ENCODE results near the gene FARS2. TPM values are rescaled to one million over a fixed set of nuclear protein-coding genes. Genes with fewer than 3 reads are reported as not detected.

Gene FARS2
- total and polyA plus RNA-seq, 7 donors = 10.6 to 17.5 (median 14.4) TPM

DNA sequence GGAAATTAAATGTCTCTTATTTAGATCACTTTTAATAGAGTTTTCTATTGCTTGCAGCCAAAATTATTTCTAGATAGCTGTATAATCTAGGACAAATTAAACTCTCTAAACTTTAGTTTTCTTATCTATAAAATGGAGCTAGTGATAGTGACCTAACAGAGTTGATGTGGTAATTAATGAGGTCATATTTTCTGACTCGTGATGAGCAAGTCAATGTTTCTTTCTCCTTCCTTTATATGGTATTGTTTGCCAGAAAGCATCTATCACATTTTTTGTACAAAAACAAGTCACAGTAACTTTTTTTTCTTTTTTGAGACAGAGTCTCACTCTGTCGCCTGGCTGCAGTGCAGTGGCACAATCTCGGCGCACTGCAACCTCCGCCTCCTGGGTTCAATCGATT is 267.7 kb downstream of the FARS2 start:
- ATAC-seq (no peak), DNase-seq (no peak)
- TF ChIP-seq, protein P1, sequence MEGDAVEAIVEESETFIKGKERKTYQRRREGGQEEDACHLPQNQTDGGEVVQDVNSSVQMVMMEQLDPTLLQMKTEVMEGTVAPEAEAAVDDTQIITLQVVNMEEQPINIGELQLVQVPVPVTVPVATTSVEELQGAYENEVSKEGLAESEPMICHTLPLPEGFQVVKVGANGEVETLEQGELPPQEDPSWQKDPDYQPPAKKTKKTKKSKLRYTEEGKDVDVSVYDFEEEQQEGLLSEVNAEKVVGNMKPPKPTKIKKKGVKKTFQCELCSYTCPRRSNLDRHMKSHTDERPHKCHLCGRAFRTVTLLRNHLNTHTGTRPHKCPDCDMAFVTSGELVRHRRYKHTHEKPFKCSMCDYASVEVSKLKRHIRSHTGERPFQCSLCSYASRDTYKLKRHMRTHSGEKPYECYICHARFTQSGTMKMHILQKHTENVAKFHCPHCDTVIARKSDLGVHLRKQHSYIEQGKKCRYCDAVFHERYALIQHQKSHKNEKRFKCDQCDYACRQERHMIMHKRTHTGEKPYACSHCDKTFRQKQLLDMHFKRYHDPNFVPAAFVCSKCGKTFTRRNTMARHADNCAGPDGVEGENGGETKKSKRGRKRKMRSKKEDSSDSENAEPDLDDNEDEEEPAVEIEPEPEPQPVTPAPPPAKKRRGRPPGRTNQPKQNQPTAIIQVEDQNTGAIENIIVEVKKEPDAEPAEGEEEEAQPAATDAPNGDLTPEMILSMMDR (IDR thresholded peaks at IDR 0.05) = no peak
- H3K4me1 ChIP-seq = no peaks in the 10 kb centered on the region
- WGBS, 3 donors = 94 to 98% (median 95%) methylated on average over 6 of the region's 6 CpGs
- H3K9me3 ChIP-seq = no peaks in the 10 kb centered on the region
- H3K27ac ChIP-seq = no peak overlapping the region
- intact Hi-C loops (cut with DNase I) = loop anchor here in 1 of 2 donors (10.0 kb wide), 1 partner anchor 104 kb away; no protein-coding TSS in a partner anchor
- H3K36me3 ChIP-seq (ENCODE audit: insufficient read depth in 1 of 2, low read depth in 1 of 2) = no peaks in the 10 kb centered on the region
- no peak overlapping the region for H3K4me3 ChIP-seq
- H3K27me3 ChIP-seq (ENCODE audit: insufficient read depth in 3 of 3, low read length in 2 of 3) = no peaks in the 10 kb centered on the region

DNA sequence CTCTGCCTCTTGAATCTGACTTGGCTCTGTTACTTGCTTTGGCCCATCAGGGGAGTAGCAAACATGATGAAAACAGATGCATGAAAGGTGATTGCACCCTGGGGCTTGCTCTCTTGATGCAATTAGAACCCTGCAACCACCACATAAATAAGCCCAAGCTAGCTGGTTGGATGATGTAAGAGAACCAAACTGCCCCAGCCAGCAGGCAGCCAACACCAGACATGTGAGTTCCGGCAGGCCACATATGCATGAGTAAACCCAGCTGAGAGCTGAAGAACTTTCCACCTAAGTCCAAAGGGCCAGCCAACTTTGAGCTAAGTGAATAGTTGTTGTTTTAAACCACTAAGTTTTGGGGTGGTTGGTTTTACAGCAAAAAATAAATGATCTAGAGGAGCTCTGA is 268.4 kb downstream of the FARS2 start:
- TF ChIP-seq, protein P1 (IDR thresholded peaks at IDR 0.05) = no peak
- peaks cover 0 to 1% of the 10 kb centered on the region in 2 donors for H3K36me3 ChIP-seq (ENCODE audit: insufficient read depth in 1 of 2, low read depth in 1 of 2)
- H3K27me3 ChIP-seq (ENCODE audit: insufficient read depth in 3 of 3, low read length in 2 of 3) = no peaks in the 10 kb centered on the region
- ATAC-seq (no peak), DNase-seq (no peak)
- no peak overlapping the region for H3K4me3 ChIP-seq
- no peaks in the 10 kb centered on the region for H3K4me1 ChIP-seq
- intact Hi-C loops (cut with DNase I) = loop anchor here in 1 of 2 donors (10.0 kb wide), 1 partner anchor 105 kb away; no protein-coding TSS in a partner anchor
- H3K9me3 ChIP-seq = no peaks in the 10 kb centered on the region
- WGBS, 3 donors = 87 to 95% (median 95%) methylated on average over 1 of the region's 1 CpG
- H3K27ac ChIP-seq = no peak overlapping the region

DNA sequence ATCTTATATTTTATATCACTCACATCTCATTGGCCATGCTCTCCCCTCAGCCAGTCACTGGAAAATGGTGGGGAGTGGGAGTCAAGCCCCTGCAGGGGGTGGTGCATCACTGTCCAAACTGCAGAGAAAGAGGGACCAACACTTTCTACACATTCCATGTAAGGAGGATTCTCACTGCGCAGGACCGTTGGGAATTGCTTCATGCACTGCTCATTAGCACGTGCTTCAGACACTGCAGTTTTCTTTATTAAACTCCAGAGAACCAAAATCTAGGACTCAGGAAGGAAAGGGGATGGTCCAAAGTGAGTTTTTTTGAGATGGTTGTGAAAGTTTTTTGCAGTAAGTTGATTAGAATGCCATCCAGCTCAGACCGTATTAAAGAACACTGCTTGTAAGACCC is 269.8 kb downstream of the FARS2 start:
- H3K36me3 ChIP-seq (ENCODE audit: insufficient read depth in 1 of 2, low read depth in 1 of 2) = peaks cover 0 to 2% of the 10 kb centered on the region in 2 donors
- H3K9me3 ChIP-seq = no peaks in the 10 kb centered on the region
- no peak overlapping the region for H3K27ac ChIP-seq
- intact Hi-C loops (cut with DNase I) = no loop called here
- ATAC-seq = no peak
- WGBS, 3 donors = 74 to 75% (median 74%) methylated on average over 4 of the region's 4 CpGs
- H3K4me3 ChIP-seq = no peak overlapping the region
- no peak for DNase-seq
- H3K4me1 ChIP-seq = no peaks in the 10 kb centered on the region
- TF ChIP-seq, protein P1 (IDR thresholded peaks at IDR 0.05) = no peak
- H3K27me3 ChIP-seq (ENCODE audit: insufficient read depth in 3 of 3, low read length in 2 of 3) = no peaks in the 10 kb centered on the region

DNA sequence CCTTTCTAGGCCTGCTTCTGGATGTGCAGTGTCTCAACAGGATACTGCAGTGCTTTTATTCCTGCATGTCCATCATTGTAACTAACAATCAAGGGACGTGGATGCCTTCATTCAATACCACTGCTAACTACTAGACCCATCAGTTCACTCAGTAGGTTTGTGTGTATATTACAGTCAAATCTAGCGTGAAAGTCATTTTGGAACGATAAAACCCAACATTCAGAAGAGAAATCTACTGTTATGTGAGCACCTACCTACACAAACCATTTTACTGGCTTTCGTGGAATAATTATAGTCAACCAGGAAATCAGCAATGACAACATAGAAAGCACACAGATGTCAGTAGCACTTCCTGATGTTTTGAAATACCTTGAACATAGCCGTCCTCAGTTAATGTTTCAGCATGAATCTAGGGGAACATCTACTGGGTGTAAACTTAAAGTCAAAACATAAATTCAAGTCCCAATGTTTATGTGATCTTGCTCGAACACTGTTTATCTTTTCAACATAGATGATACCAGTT is 270.6 kb downstream of the FARS2 start:
- WGBS, 3 donors = 90 to 92% (median 92%) methylated on average over 6 of the region's 6 CpGs
- ATAC-seq (no peak), DNase-seq (no peak)
- TF ChIP-seq, protein P1 (IDR thresholded peaks at IDR 0.05) = no peak
- H3K27ac ChIP-seq = no peak overlapping the region
- H3K9me3 ChIP-seq = no peaks in the 10 kb centered on the region
- H3K36me3 ChIP-seq (ENCODE audit: insufficient read depth in 1 of 2, low read depth in 1 of 2) = peaks cover 0 to 2% of the 10 kb centered on the region in 2 donors
- H3K27me3 ChIP-seq (ENCODE audit: insufficient read depth in 3 of 3, low read length in 2 of 3) = no peaks in the 10 kb centered on the region
- H3K4me1 ChIP-seq = no peaks in the 10 kb centered on the region
- no peak overlapping the region for H3K4me3 ChIP-seq
- intact Hi-C loops (cut with DNase I) = no loop called here

DNA sequence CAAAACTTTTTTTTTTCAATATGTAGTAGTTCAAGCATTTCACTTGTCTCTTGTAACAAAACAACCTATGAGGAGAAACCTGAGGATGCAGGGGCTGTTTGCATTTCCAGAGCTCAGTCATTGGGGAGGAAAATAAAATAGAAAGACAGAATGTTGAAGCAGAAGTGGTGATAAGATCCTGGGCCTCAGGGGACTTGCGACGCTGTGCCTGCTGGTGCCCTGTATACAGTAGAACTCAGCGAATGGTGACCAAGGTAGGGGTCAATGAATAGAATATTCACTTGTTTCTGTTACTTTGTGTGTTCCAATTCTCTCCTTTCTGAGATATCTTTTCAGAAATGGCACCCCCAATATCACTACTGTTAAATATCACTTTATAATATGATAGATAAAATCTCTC is 271.6 kb downstream of the FARS2 start:
- TF ChIP-seq, protein P1 (IDR thresholded peaks at IDR 0.05) = no peak
- Histone ChIP-seq H3K4me1 (no peaks in the 10 kb centered on the region), H3K27ac (no peak overlapping the region), H3K27me3 (ENCODE audit: insufficient read depth in 3 of 3, low read length in 2 of 3) (no peaks in the 10 kb centered on the region), H3K4me3 (no peak overlapping the region), H3K36me3 (ENCODE audit: insufficient read depth in 1 of 2, low read depth in 1 of 2) (peaks cover 0 to 2% of the 10 kb centered on the region in 2 donors), H3K9me3 (no peaks in the 10 kb centered on the region)
- ATAC-seq (no peak), DNase-seq (no peak)
- intact Hi-C loops (cut with DNase I) = no loop called here
- 94 to 97% (median 95%) methylated on average over 3 of the region's 3 CpGs for WGBS, 3 donors
